ENCODE measurements around the gene DNAH9.

DNAH9 gene

GRCh38 chr17:11598274-11599221 is at the start of gene DNAH9:
Gene DNAH9, plus strand, starts transcription at chr17:11598470. Its CDS starts 29 bp downstream, at chr17:11598499.
- DNase-seq (ENCODE audit: extremely low spot score, insufficient read length, low read depth) (no peak), FAIRE-seq (no peak)

GRCh38 chr17:11550431-11550830 is 47.8 kb upstream of the DNAH9 start:
- no peak for FAIRE-seq
- DNase-seq (ENCODE audit: extremely low spot score, insufficient read length, low read depth) = no peak

- DNase-seq (ENCODE audit: extremely low spot score, insufficient read length, low read depth) (no peak), FAIRE-seq (no peak)
Observed at GRCh38 chr17:11551442-11551841, 46.8 kb upstream of the DNAH9 start.

- no peak for DNase-seq (ENCODE audit: extremely low spot score, insufficient read length, low read depth)
Observed at GRCh38 chr17:11553135-11553534, 45.1 kb upstream of the DNAH9 start.

GRCh38 chr17:11554042-11554441 is 44.2 kb upstream of the DNAH9 start:
- DNase-seq (ENCODE audit: extremely low spot score, insufficient read length, low read depth) (no peak), FAIRE-seq (no peak)

More at GRCh38 chr17:11553135-11553534, 45.1 kb upstream of the DNAH9 start:
- no peak for FAIRE-seq

- DNase-seq (ENCODE audit: extremely low spot score, insufficient read length, low read depth) (no peak), FAIRE-seq (no peak)
Observed at GRCh38 chr17:11554542-11554941, 43.7 kb upstream of the DNAH9 start.

GRCh38 chr17:11555530-11555929 is 42.7 kb upstream of the DNAH9 start:
- FAIRE-seq (no peak), DNase-seq (ENCODE audit: extremely low spot score, insufficient read length, low read depth) (no peak)

- FAIRE-seq (no peak), DNase-seq (ENCODE audit: extremely low spot score, insufficient read length, low read depth) (no peak)
Observed at GRCh38 chr17:11557727-11558452, 40.4 kb upstream of the DNAH9 start.

GRCh38 chr17:11558681-11559234 is 39.5 kb upstream of the DNAH9 start:
- FAIRE-seq (no peak), DNase-seq (ENCODE audit: extremely low spot score, insufficient read length, low read depth) (no peak)

GRCh38 chr17:11559601-11560000 is 38.7 kb upstream of the DNAH9 start:
- FAIRE-seq = no peak
- DNase-seq (ENCODE audit: extremely low spot score, insufficient read length, low read depth) = no peak

GRCh38 chr17:11561281-11561680 is 37.0 kb upstream of the DNAH9 start:
- no peak for DNase-seq (ENCODE audit: extremely low spot score, insufficient read length, low read depth)
- no peak for FAIRE-seq

GRCh38 chr17:11561702-11562101 is 36.6 kb upstream of the DNAH9 start:
- FAIRE-seq = no peak
- DNase-seq (ENCODE audit: extremely low spot score, insufficient read length, low read depth) = no peak

GRCh38 chr17:11564589-11565380 is 33.5 kb upstream of the DNAH9 start:
- no peak for FAIRE-seq
- no peak for DNase-seq (ENCODE audit: extremely low spot score, insufficient read length, low read depth)

- DNase-seq (ENCODE audit: extremely low spot score, insufficient read length, low read depth) (no peak), FAIRE-seq (no peak)
Observed at GRCh38 chr17:11565591-11565990, 32.7 kb upstream of the DNAH9 start.

- no peak for FAIRE-seq
- DNase-seq (ENCODE audit: extremely low spot score, insufficient read length, low read depth) = no peak
Observed at GRCh38 chr17:11578998-11579397, 19.3 kb upstream of the DNAH9 start.

GRCh38 chr17:11580677-11581076 is 17.6 kb upstream of the DNAH9 start:
- no peak for DNase-seq (ENCODE audit: extremely low spot score, insufficient read length, low read depth)

GRCh38 chr17:11582217-11582616 is 16.1 kb upstream of the DNAH9 start:
- FAIRE-seq (no peak), DNase-seq (ENCODE audit: extremely low spot score, insufficient read length, low read depth) (no peak)

More at GRCh38 chr17:11580677-11581076, 17.6 kb upstream of the DNAH9 start:
- FAIRE-seq = no peak

- FAIRE-seq = no peak
Observed at GRCh38 chr17:11583306-11583992, 14.8 kb upstream of the DNAH9 start.

GRCh38 chr17:11589716-11590115 is 8.6 kb upstream of the DNAH9 start:
- DNase-seq (ENCODE audit: extremely low spot score, insufficient read length, low read depth) (no peak), FAIRE-seq (no peak)

More at GRCh38 chr17:11583306-11583992, 14.8 kb upstream of the DNAH9 start:
- DNase-seq (ENCODE audit: extremely low spot score, insufficient read length, low read depth) = no peak
